GM19397 (cell line): ENCODE measurements around the gene ARHGAP26.
"Not testable (repeated sequence)": the region's sequence is repeated elsewhere in the genome, so short reads cannot be mapped to it uniquely, and the experiment has no call there.

ENCODE experiments used
- ATAC-seq: cut with Tn5 transposase; IDR thresholded peaks from one replicate; pipeline ENCODE4 v1.9.1; 2021; ENCODE audit warnings: mild to moderate bottlenecking, moderate library complexity; ENCODE audit not compliant: unreplicated experiment

The ARHGAP26 gene

GRCh38 chr5:143188083-143188482 lies 417.9 kb downstream of the ARHGAP26 start:
- ATAC-seq = no peak

- no peak for ATAC-seq
Observed at GRCh38 chr5:143188692-143189091, 418.5 kb downstream of the ARHGAP26 start.

GRCh38 chr5:143190260-143190810 lies 420.2 kb downstream of the ARHGAP26 start:
- ATAC-seq = no peak

GRCh38 chr5:143191720-143192119 lies 421.5 kb downstream of the ARHGAP26 start:
- no peak for ATAC-seq

GRCh38 chr5:143192191-143192900 lies 422.2 kb downstream of the ARHGAP26 start:
- ATAC-seq = no peak

- ATAC-seq = no peak
Observed at GRCh38 chr5:143194206-143194605, 424.0 kb downstream of the ARHGAP26 start.

GRCh38 chr5:143194713-143195112 lies 424.5 kb downstream of the ARHGAP26 start:
- no peak for ATAC-seq

GRCh38 chr5:143195491-143195890 lies 425.3 kb downstream of the ARHGAP26 start:
- ATAC-seq = no peak

- ATAC-seq = no peak
Observed at GRCh38 chr5:143196601-143197259, 426.6 kb downstream of the ARHGAP26 start.

GRCh38 chr5:143197260-143197656 lies 427.1 kb downstream of the ARHGAP26 start:
- ATAC-seq = no peak

GRCh38 chr5:143198332-143198731 lies 428.2 kb downstream of the ARHGAP26 start:
- ATAC-seq = no peak

GRCh38 chr5:143199161-143199560 lies 429.0 kb downstream of the ARHGAP26 start:
- no peak for ATAC-seq

- ATAC-seq = no peak
Observed at GRCh38 chr5:143199843-143200242, 429.7 kb downstream of the ARHGAP26 start.

- no peak for ATAC-seq
Observed at GRCh38 chr5:143200781-143201398, 430.7 kb downstream of the ARHGAP26 start.

- ATAC-seq = no peak
Observed at GRCh38 chr5:143201589-143201988, 431.4 kb downstream of the ARHGAP26 start.

GRCh38 chr5:143203301-143203956 lies 433.3 kb downstream of the ARHGAP26 start:
- not testable (repeated sequence) for ATAC-seq

GRCh38 chr5:143204474-143205246 lies 434.5 kb downstream of the ARHGAP26 start:
- ATAC-seq = no peak

GRCh38 chr5:143205386-143205785 lies 435.2 kb downstream of the ARHGAP26 start:
- no peak for ATAC-seq

- peak; percentile 16 for ATAC-seq
Observed at GRCh38 chr5:143205883-143206195, 435.7 kb downstream of the ARHGAP26 start.

GRCh38 chr5:143206196-143207053 lies 436.2 kb downstream of the ARHGAP26 start:
- ATAC-seq = peak; percentile 41
